Measurements from ENCODE around the gene CLEC2L. TPM values are rescaled to one million over a fixed set of nuclear protein-coding genes. Genes with fewer than 3 reads are reported as not detected.

The CLEC2L gene
- total RNA-seq, result not detected in 2 replicates

DNA sequence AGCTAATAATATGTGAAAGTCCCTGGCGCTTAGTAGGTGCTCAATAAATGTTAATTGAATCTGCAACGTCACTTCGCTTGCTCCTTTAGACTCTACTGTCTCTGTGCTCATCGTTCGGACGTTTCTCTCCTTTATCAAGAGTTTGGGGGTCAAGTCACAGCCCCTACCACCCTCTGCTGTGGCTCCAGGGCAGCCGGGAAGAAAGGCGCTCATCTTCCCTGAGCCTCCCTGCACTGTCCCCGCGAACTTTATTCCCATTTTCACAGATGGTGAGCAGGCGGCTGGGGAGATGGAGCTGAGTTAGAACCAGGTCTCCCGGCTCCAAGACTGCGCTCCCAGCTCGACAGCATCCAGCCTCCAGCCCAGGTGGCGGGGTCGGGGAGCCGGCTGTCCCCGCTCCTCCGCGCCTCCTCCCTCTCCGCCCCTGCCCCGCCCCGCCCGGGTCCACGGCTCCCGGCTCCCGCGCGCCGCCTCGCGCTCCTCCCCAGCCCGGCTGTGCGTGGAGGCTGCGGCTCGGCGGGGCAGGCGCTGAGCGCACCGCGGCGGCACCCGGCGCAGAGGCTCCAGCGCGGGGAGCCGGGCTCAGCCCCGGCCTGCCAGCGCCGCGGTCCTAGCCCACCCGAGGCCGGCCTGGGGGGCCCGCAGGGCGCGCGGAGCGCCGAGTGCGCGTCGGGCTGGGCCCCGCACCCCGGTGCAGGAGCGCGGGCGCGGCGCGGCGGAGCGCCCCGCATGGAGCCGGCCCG, at the start of gene CLEC2L:
CLEC2L (plus strand) TSS at position 487 of the 743 bp plus-strand sequence; CDS start at position 730, 243 bp downstream.
- no peak for DNase-seq (ENCODE audit: low read depth in 2 of 2)

DNA sequence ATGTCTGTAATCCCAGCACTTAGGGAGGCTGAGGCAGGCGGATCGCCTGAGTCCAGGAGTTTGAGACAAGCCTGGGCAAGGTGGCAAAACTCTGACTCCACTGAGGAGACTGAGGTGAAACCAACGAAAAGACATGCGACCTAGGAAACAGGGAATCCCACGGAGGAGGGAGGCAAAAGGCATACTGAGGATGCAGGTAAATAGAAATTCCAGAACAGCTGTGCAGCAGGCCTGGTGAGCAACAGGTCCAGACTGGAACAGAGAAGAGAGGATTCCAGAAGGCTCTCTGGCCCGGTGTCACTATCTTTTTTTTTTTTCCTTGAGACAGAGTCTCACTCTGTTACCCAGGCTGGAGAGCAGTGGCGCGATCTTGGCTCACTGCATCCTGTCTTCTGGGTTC, 47.3 kb upstream of the CLEC2L start:
- DNase-seq (ENCODE audit: low read depth in 2 of 2), result no peak

DNA sequence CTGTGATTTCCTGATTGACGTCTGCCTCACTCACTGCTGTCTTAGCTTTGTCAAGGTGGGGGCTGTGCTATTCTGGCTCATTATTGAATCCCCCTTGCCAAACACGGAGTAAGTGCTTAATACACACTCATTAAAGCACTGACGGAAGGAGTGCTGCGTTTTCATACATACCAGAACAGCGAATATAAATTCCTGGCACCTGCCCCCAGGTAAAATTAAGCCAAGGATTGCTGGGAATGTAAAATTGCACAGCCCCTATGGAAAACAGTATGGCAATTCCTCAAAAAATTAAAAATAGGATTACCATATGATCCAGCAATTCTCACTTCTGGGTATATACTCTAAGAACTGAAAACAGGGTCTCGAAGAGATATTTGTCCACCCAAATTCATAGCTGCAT, 46.6 kb upstream of the CLEC2L start:
- no peak for DNase-seq (ENCODE audit: low read depth in 2 of 2)

DNA sequence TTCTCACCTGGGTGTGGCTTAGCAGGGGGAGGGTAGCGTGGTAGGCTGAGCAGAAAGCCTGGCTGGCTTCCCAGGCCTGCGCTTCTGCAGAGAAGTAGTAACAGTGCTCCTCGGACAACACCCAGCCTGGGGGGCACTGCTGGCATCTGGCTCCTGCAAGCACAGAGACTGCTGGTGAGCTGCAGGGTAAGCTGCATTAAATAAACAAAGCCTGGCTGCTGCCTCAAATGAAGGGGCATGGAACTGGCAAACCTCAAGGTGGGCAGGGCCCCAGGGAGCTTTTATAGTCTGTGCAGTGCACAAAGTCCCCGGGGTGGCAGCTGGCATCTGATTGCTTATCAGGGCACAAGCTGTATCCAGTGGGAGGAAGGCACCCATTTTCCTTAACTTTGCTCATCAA, 43.9 kb upstream of the CLEC2L start:
- DNase-seq (ENCODE audit: low read depth in 2 of 2), result no peak

DNA sequence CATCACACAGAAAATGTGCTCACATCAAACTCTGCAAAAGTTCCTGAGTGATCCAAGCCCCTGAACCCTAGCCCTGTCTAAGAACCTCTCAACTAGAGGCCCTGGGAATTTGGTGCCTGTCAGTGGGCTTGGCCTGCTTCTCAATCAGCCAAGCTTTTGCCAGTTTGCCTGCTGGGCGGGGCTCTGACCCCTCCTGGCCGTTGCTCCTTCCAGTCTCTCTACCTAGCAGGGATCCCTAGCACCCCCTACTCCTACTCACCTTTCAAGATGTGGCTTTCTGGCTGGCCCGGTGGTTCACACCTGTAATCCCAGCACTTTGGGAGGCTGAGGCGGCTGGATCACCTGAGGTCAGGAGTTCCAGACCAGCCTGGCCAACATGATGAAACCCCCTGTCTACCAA, 42.1 kb upstream of the CLEC2L start:
- no peak for DNase-seq (ENCODE audit: low read depth in 2 of 2)

DNA sequence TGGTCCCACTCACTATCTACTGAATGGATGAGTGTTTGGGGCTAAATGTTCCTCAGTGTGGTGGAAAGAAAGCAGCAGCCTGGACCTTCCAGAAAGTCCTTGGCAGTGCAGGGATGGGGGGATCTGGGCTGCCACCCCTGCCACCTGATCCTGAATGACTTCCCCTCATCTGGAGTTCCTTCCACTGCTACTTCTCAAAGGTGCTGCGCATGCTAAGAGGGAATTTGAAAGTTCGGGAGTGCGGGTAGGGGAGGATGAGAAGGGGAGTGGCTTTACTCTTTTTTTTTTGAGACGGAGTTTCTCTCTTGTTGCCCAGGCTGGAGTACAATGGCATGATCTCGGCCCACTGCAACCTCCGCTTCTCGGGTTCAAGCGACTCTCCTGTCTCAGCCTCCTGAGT, 41.4 kb upstream of the CLEC2L start:
- no peak for DNase-seq (ENCODE audit: low read depth in 2 of 2)

DNA sequence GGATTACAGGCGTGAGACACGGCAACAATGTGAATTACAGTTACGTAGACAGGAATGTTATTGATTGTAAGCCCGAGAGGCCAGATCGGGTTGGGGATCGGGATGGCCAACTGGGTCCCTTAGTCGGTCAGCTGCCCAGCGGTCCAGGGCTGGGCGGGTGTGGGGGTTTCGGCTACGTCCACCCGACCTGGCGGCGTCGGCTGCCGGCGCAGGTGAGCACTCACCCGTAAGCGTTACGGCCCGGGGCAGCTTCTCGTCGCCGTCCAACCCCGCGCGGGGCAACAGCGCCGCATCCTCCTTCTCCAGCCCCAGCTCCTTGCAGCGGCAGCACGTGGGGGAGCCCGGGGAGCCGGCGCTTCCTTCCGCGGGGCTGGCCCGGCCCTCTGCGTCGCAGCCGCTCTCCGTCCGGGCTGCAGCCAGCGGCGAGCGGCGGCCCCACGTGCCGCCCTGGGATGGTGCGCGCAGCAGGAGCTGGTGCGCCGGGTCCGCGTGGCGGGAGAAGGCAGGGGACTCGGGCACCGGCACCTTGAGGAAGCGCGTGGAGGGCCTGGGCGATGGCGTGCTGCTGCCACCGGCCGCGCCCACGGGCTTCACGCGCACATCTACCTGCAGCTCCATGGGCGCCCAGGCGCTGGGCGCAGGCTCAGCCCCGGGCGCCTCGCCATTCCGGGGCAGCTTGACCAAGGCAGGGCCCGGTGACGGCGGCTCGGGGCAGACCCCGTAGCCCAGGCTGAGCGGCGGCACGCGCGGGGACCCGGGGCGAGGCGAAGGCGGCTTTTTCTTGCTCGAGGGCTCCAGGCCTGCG, 40.6 kb upstream of the CLEC2L start:
- DNase-seq (ENCODE audit: low read depth in 2 of 2), result peak in 1 of 2 donors; percentile 16

DNA sequence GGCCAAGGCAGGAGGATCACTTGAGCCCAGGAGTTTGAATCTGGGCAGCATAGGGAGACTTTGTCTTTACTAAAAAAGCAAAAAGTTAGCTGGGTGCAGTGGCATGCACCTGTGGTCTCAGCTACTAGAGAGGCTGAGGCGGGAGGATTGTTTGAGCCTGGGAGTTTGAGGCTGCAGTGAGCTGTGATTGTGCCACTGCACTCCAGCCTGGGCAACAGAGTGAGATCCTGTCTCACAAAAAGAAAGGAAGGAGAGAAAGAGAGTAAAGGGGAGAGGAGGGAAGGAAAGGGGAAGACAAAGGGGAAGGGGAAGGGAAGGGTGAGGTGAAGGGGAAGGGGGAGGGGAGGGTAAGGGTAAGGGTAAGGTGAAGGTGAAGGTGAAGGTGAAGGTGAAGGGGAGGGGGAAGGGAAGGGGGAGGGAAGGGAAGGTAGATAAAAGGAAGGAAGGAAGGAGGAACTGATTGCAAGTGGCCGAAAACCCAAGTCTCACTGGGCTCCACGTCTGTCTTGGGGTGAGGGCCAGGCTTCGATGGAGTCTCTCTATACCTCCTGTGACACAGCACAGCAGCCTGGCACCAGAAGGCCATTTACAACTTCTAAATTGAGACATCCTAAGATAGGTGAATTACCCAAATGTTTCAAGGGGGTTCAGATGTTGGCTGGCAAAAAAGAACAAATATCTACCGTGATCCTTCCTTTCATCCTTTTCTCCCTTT, 36.0 kb upstream of the CLEC2L start:
- DNase-seq (ENCODE audit: low read depth in 2 of 2), result no peak

DNA sequence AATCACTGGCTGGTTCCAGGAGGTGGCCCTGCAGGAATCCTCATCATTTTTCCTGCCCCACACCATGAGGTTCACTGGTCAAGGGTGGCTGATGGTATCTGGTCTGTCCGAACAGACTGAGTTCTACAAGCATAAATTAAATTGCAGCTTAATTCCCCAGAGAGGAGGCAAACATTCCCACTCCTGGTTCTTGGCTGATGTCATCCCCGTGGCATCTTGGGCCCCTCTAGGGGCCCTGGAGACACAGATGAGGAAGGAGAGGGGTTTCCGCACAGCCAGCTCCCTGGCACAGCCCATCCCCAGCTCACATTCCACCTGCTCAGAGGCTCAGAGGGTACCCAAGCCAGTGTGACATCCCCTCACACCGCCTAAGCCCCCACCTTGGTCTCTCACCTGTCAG, 34.7 kb upstream of the CLEC2L start:
- no peak for DNase-seq (ENCODE audit: low read depth in 2 of 2)

DNA sequence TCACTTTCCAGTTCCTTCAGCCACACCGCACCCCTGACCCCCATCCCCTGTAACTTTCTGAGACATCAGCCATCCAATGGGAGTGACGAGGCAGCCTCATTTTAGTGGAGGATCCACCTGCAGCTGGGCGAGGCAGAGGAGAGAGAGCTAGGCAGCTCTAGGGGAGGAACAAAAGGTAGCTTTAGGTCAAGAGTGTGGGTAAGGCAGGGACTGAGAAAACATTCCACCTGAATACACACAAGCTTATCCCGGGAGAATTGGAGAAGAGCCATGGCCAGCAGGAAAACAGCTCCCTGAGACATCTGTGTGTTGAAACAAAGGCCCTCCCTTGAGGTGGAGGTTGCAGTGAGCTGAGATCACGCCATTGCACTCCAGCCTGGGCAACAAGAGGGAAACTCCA, 33.4 kb upstream of the CLEC2L start:
- DNase-seq (ENCODE audit: low read depth in 2 of 2), result no peak

DNA sequence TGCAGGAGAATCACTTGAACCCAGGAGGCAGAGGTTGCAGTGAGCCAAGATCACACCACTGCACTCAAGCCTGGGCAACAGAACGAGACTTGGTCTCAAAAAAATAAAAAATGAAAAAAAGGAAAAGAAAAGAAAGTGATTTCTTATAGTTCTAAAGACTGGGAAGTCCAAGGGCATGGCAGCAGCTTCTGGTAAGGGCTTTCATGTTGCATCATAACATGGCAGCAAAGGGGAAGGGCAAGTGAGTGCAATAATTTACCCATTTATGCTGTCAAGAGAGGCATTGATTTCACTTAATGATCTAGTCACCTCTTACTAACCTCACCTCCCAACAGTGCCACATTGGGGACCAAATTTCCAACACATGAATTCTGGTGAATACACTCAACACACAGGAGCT, 31.2 kb upstream of the CLEC2L start:
- no peak for DNase-seq (ENCODE audit: low read depth in 2 of 2)

DNA sequence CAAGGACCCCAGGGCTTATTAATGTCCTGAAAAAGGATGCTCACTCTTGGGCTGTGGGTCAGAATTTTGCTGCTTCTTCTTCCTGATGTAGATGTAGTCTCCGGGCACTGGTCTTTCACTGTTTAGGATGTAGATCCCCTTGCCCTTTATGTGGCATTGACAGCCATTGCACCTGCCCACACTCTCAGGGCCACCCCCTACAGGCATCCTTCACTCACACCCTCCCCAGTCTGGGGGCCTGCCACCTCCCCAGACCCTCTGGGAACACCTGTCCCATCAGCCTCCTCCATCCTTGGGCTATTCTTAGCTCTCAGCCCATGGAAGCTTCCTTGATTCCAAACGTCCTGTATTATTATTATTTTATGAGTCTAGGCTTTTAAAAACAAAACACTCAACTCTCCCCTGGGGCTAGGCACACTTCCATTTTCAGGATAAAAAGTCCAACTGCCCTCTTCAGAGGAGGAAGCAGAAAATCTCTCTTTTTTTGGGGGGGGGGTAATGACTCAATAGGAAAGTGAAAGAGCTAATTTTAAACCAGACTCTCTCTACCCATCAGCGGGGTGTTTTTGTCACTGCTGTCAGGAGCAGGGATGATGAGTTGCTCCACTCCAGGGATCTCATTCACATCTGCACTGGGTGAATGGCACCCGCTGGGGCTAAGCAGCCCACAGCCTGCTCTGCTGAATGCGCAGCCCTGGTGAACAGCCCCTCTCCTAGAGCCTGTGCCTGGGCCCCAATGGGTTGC, 28.5 kb upstream of the CLEC2L start:
- DNase-seq (ENCODE audit: low read depth in 2 of 2), result no peak

DNA sequence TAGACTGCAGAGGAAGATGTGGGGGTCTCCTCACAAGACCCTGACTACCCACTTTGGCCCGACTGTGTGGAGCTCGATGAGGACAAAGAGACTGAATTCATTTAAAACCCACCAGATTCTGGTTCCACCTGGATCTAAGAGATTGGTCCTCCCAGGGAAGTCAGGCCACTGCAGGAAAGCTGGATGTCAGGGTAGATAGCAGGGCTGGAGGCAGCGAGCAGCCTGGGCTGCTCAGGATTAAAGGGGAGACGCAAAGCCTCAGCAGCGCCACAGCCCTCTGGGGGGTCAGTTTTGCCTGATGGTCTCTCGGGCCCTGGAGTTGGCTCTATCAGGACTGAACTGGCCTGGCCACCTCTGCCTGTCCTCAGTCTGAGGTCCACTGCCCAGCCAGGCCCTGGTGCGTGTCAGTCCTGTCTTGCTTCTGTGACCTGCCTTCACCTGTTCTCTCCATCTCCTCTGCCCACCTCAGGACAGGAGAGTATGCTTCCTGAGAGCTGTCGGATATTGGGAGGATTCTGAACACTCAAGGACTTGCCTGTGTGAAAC, 27.8 kb upstream of the CLEC2L start:
- DNase-seq (ENCODE audit: low read depth in 2 of 2), result no peak

DNA sequence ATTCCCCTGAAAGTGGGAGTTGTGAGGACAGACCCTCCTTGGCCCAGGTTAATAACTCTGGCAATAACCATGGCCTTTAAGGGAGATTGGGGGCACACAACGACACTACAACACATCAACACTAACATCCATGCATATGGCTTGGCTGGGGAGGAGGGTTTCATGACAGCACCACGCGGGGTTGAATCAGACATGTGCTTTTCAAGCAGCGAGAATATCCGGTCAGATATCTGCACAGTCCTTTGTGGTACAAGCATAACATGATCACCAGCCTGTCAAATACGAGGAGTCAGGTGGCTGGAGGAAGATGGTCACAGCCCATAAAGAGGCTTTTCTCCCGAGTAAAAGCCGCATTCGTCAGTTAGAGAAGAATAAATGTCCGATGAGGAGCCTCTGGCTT, 27.0 kb upstream of the CLEC2L start:
- no peak for DNase-seq (ENCODE audit: low read depth in 2 of 2)

DNA sequence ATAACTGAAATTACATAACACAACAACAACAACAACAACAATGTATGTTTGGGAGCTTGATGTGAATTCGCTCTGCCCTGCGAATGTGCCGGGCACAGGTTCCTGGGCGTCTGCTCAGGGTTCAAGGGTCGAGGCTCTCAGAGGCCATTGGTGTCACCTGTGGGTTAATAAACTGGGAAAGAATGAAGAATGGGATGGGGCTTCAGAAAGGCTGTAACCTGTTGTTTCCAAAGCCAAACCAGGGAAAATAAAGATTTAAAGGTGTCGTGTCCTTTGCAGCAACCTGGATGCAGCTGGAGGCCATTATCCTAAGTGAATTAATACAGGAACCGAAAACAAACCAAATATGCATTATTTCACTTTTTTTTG, 22.7 kb upstream of the CLEC2L start:
- no peak for DNase-seq (ENCODE audit: low read depth in 2 of 2)

DNA sequence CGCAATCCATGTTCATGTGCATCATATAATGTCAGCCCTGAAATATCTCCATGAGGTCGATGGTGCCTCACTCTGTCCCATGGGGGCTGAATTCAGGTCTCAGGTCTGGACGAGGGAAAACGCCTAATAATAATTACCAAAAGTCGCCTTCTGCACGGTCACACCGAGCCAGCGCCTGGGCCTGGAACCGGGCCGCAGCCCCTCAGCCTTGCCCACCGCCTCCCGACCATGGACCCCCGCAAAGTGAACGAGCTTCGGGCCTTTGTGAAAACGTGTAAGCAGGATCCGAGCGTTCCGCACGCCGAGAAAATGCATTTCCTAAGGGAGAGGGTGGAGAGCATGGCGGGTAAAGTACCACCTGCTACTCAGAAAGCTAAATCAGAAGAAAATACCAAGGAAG, 21.3 kb upstream of the CLEC2L start:
- no peak for DNase-seq (ENCODE audit: low read depth in 2 of 2)

DNA sequence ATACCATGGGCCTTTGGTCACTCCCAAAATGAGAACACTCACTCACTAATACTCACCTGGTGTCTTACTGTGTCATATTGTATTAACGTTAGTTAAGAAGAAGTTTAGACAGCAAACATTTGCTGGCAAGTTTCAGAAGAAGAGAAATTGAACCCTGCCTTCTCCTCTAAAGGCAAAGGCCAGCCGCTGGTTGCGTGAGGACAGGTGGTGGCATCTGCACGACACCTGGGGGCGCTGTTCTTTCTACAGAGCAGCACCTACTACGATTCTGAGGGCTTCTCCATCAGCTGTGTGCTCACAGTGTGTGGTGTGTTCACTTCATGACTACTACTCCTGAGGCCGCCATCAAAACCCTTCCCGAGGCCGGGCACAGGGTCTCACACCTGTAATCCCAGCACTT, 17.9 kb upstream of the CLEC2L start:
- DNase-seq (ENCODE audit: low read depth in 2 of 2), result peak in 1 of 2 donors; percentile 19

DNA sequence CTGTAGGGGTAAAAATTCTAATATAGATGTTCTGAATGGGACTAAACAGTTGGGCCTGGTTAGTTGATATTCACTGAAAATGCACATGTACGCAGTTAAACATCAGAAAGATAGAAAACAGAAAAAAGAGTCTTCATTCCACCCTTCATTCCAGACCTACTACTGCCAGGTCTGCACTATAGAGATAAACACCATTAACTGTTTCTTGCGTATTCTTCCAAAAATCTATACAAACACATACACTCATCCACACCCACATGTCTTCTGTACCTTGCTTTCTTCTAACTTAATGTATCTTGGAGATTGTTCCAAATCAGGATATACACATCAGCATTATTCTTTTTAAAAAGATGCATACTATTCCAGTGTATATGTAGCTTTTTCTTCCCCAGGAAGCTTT, 13.9 kb upstream of the CLEC2L start:
- DNase-seq (ENCODE audit: low read depth in 2 of 2), result no peak

DNA sequence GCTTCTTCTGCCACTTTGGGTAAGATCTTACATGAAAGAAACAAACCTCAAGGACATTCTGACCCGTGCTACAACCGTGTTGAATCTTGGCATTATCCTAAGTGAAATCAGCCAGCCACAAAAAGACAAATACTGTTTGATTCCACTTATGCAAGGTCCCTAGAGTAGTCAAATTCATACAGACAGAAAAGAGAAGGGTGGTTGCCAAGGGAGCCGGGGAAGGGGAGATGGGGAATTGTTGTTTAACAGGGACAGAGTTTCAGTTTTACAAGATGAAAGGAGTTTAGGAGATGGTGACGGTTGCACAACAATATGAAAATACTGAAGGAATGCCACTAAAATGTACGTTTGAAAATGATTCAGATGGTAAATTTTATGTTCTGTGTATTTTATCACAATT, 12.2 kb upstream of the CLEC2L start:
- DNase-seq (ENCODE audit: low read depth in 2 of 2), result no peak

DNA sequence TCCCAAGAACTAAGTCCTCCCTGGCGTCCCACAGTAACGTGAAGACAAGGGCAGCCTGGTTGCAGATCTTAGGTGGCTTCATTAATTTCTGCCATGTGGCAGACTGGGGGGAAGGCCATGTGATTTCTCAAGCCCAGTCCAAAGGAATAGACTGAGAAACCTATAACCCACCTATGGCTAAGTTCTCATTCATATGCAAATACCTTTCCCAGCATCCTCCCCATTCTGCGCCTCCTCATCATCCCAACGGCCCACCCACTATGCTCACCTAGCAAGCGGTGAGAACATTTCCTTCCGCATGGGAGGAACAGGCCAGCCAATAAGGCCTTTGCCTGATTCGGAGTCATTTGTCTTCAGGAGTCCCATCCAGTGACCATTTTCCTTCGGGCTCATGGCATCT, 8.2 kb upstream of the CLEC2L start:
- DNase-seq (ENCODE audit: low read depth in 2 of 2), result no peak

DNA sequence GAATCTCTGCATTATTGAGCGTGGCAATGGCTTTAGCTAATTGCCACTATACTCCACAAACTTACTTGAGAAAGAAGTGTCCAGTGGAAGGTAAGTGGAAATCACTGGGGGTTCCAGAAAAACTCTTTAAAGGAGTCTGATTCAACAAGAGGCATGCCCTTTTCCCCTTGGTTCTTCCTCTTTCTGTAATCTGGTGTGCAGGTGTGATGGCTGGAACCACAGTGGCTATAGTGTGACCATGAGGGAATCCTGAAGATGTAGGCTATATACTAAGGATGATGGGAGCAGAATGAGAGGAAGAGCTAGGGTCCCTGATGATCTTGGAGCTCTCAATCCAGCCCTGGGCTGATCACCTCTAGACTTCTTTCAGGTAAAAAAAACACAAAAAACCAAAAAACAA, 2.0 kb upstream of the CLEC2L start:
- no peak for DNase-seq (ENCODE audit: low read depth in 2 of 2)

DNA sequence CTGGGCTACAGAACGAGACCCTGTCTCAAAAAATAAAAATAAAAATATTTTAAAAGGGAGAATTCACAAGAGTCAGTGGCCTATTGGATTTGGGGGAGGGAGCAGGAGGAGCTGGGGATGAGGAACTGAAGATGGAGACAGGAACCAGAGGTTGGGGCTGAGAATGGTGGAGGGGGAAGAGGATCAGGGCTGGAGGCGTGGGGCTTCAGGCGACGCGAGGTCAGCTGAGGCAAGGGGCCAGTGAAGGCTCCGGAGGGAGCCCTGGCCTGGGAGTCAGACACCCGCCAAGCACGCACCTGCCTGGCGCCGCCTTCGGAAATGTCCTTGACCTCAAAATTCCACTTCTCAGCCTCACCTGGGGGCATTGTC, 671 bp upstream of the CLEC2L start:
- no peak for DNase-seq (ENCODE audit: low read depth in 2 of 2)
